HEK293T (cell line): ENCODE data around the gene EDN2.

Source experiments
- ELF4 ChIP-seq: fragments of 450-650 bp; IDR thresholded peaks from 2 replicates; pipeline ENCODE4 v1.6.1; 2017; ENCODE audit warnings: antibody characterized with exemption
- FOXA1 ChIP-seq: fragments of 450-650 bp; IDR thresholded peaks from 2 replicates; pipeline ENCODE4 v1.6.1; 2016; ENCODE audit warnings: mild to moderate bottlenecking
- FOXK2 ChIP-seq: fragments of 450-650 bp; IDR thresholded peaks from 2 replicates; pipeline ENCODE4 v1.6.1; 2016; ENCODE audit warnings: mild to moderate bottlenecking
- FOXM1 ChIP-seq: fragments of 450-650 bp; IDR thresholded peaks from 2 replicates; pipeline ENCODE4 v1.6.1; 2017; ENCODE audit warnings: mild to moderate bottlenecking, borderline replicate concordance
- HDGF ChIP-seq: fragments of 450-650 bp; IDR thresholded peaks from 2 replicates; pipeline ENCODE4 v1.6.1; 2017; ENCODE audit warnings: antibody characterized with exemption, borderline replicate concordance
- LEF1 ChIP-seq: fragments of 450-650 bp; IDR thresholded peaks from 2 replicates; pipeline ENCODE4 v1.6.1; 2017; ENCODE audit warnings: mild to moderate bottlenecking, borderline replicate concordance
- NFRKB ChIP-seq: fragments of 450-650 bp; IDR thresholded peaks from 2 replicates; pipeline ENCODE4 v1.6.1; 2016; ENCODE audit warnings: mild to moderate bottlenecking, moderate library complexity
- SP1 ChIP-seq: fragments of 450-650 bp; IDR thresholded peaks from 2 replicates; pipeline ENCODE4 v1.6.1; 2017
- TARDBP ChIP-seq: fragments of 450-650 bp; IDR thresholded peaks from 2 replicates; pipeline ENCODE4 v1.6.1; 2016
- ZNF384 ChIP-seq: fragments of 450-650 bp; IDR thresholded peaks from 2 replicates; pipeline ENCODE4 v1.6.1; 2016

- TF ChIP-seq NFRKB (no peak), FOXK2 (no peak), FOXM1 (no peak), SP1 (no peak), ZNF384 (no peak), ELF4 (no peak), TARDBP (no peak), HDGF (no peak), LEF1 (no peak), FOXA1 (no peak)
Measured at GRCh38 chr1:41517062-41517438, 32.6 kb upstream of the EDN2 start.
